ENCODE measurements around the gene CAMSAP3.

GRCh38 chr19:7647156-7647555 lies 51.5 kb downstream of the CAMSAP3 start:
- TF ChIP-seq CTCF (IDR thresholded peaks at IDR 0.05; ENCODE audit: borderline replicate concordance, extremely low read depth, low read length, poor library complexity, severe bottlenecking) (no peak), EZH2 (IDR thresholded peaks at IDR 0.05; ENCODE audit: borderline replicate concordance, low read depth, low read length, severe bottlenecking) (no peak)

Measured in DND-41 (cell line).